Gastrocnemius medialis (tissue), 4 donors: ENCODE results near the gene CTXND2.

Experiments used
- POLR2A ChIP-seq, 2 donors: fragments of 450-650 bp; IDR thresholded peaks; one replicate each; pipeline ENCODE4 v1.6.1; 2017; ENCODE audit warnings: antibody characterized with exemption in 2 of 2, mild to moderate bottlenecking in 2 of 2, moderate library complexity in 2 of 2
- TF ChIP-seq, protein P1 (sequence below), 5 experiments: fragments of 450-650 bp in 3 of 5; fragments of 200-600 bp in 2 of 5; sonication (generic) in 2 of 5; IDR thresholded peaks in 4 of 5; conservative IDR thresholded peaks in 1 of 5; 1 replicate in 4 of 5; 2 replicates in 1 of 5; pipeline ENCODE4 v1.5.1; 2016 to 2019; ENCODE audit warnings: antibody characterized with exemption in 5 of 5, mild to moderate bottlenecking in 3 of 5, moderate library complexity in 3 of 5

DNA sequence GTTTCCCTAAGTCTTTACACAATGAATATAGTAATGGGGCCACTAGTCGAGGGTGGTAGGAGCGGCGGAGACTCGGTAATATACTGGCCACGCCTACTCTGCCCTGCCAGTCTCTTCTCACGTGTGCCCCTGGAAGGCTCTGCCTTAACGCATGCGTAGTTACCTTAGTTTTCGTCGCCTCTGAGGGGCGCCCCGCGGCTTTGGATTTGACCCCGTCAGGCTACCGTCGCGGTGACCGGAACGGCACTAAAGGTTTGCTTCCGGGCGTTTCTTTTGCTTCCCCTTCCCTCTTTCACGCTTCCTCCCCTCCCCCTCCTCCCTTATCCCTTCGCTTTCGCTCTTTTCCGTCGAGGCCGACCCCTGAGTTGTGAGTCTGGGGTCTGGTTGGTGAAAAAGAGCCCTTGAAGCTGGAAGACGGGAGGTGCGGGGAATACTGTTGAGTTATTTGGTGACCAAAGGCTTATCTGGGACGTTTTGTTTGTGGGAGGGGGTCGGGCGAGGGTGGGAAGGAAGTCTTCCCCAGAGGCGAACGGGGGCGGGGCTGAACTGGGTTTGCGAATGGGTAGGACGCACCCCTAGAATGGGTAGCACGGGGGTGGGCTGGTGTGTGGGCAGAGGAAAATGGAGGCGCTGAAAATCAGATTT is 39.3 kb downstream of the CTXND2 start, which contains the start of gene SETDB1:
- TF ChIP-seq POLR2A (IDR thresholded peaks at IDR 0.05): peak; percentile 36 to 41
- TF ChIP-seq, protein P1, sequence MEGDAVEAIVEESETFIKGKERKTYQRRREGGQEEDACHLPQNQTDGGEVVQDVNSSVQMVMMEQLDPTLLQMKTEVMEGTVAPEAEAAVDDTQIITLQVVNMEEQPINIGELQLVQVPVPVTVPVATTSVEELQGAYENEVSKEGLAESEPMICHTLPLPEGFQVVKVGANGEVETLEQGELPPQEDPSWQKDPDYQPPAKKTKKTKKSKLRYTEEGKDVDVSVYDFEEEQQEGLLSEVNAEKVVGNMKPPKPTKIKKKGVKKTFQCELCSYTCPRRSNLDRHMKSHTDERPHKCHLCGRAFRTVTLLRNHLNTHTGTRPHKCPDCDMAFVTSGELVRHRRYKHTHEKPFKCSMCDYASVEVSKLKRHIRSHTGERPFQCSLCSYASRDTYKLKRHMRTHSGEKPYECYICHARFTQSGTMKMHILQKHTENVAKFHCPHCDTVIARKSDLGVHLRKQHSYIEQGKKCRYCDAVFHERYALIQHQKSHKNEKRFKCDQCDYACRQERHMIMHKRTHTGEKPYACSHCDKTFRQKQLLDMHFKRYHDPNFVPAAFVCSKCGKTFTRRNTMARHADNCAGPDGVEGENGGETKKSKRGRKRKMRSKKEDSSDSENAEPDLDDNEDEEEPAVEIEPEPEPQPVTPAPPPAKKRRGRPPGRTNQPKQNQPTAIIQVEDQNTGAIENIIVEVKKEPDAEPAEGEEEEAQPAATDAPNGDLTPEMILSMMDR (IDR thresholded peaks at IDR 0.05 in 4 of 5, conservative IDR thresholded peaks at IDR 0.05 in 1 of 5): peak in 1 of 5 experiments; percentile 16
